ENCODE data around the gene CACNB2. TPM values are rescaled to one million over a fixed set of nuclear protein-coding genes. Genes with fewer than 3 reads are reported as not detected.
"Not testable (repeated sequence)": the region's sequence is repeated elsewhere in the genome, so short reads cannot be mapped to it uniquely, and the experiment has no call there.

The CACNB2 gene
- total RNA-seq, 2 experiments from 2014 or later: not detected

DNA sequence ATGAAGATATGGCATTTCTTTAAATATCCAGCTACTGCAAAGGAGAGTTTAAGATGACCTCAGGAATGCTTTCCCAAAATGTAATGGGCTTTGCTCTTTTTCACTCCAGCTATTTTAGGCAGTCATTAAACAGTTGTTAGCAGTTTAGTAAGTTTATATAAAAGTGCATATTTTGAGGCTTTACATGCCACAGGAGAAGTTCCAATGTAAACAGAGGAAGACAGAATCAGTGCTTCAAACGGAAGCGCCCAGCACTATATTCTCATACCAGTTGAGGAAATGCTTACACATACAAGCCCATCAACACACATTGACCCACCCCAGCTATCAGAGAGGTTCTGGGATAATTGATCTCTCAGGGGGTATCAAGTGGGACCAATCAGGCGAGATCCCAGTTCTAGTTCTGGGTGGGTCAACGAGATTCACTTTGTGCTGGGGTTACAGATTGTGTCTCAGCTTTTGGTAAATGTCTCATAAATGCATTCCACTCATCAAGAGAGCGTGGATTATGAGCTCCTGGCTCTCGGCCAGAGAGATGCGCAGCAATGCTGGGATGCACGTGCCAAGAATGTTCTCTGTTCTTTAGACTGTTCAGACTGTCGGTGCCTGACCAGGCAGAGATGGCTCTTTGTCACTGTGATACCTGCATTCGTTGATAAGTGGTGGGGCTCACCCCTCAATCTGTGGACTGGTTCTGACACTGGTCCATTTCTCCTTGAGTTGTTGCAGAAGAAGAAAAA, 55.0 kb downstream of the CACNB2 start:
- Mint-ChIP-seq H3K36me3 (no peaks in the 10 kb centered on the region), H3K9me3 (no peaks in the 10 kb centered on the region), H3K27me3 (no peaks in the 10 kb centered on the region), H3K4me3 (no peak overlapping the region), H3K27ac (no peak overlapping the region), H3K4me1 (no peaks in the 10 kb centered on the region)
- POLR2A ChIA-PET: no interaction called here
- ATAC-seq (ENCODE audit: low read depth) (no peak), DNase-seq (no peak)

DNA sequence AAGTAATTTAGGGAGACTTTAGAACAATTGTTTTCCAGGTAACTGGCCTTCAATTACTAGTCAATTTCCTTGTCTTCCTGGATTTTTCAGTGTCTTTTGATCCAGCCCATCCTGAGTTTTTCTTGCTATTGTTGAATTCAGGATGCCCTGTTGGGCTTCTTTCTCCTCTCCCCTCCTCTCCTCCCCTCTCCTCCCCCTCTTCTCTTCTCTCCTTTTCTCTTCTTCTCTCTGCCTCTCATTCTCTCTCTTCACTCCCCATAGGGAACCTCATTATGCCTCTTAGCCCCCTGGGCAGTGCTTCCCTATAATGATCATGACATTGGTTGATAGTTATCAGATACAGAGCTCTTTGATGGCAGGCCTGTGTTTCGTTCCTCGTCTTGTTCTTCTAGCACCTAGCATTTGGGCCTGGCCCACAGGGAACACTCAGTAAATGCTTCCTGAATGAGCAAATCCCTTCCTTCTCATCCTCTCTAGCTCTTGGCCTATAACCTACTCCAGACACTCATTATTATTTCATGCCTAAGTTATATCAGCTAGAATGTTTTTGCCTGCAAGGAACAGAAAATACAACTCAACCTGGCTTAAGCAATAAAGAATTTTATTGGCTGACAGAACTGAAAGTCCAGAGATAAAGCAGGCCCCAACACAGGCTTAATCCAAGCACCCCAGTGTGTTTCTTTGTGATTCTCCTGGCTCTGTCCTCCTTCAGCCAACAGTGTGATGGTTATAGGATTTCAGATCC, 56.8 kb downstream of the CACNB2 start:
- POLR2A ChIA-PET: no interaction called here
- ATAC-seq (ENCODE audit: low read depth): no peak

DNA sequence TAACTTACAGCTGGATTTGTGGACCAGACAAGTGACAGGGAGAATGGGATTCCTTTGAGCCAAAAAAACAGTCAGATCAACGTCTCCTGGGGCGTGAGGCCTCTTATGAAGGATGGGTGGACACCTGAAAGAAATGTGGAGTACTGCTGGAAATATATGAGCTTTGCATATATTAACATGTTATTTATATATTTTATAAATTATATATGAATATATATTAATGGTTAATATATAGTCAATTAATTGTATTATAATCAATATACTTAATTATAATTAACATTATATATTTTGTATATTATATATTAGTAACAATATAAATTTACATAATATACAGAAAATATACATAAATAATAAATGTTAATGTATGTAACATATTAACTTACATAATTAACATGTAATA, 57.5 kb downstream of the CACNB2 start:
- ATAC-seq (ENCODE audit: low read depth) (no peak), DNase-seq (no peak)
- Mint-ChIP-seq H3K36me3 (no peaks in the 10 kb centered on the region), H3K4me3 (no peak overlapping the region), H3K27me3 (no peaks in the 10 kb centered on the region), H3K27ac (no peak overlapping the region), H3K9me3 (no peaks in the 10 kb centered on the region), H3K4me1 (no peaks in the 10 kb centered on the region)
- POLR2A ChIA-PET: no interaction called here

More for the DNA sequence above, 56.8 kb downstream of the CACNB2 start:
- DNase-seq: no peak
- Mint-ChIP-seq H3K27me3 (no peaks in the 10 kb centered on the region), H3K27ac (no peak overlapping the region), H3K9me3 (no peaks in the 10 kb centered on the region), H3K36me3 (no peaks in the 10 kb centered on the region), H3K4me3 (no peak overlapping the region), H3K4me1 (no peaks in the 10 kb centered on the region)

DNA sequence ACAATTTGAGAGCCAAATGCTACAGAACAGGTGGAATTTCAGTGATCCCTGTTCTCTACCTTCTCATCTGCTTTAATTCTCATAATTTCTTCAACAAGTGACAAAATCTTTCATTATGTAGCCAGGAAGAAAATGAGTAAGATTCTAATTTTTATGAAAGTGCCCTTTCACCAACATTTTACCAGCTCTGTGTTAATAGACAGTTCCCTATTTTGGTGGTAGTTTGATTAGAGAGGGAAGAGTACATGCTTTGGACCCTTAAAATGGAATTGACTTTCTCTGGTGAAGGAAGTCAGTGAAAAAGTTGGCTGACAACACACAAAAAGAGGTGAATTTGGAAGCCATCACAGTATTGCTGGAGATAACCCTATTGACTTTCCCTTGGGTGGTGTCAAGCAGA, 61.7 kb downstream of the CACNB2 start:
- Mint-ChIP-seq H3K9me3 (no peaks in the 10 kb centered on the region), H3K36me3 (no peaks in the 10 kb centered on the region), H3K4me1 (no peaks in the 10 kb centered on the region), H3K27me3 (no peaks in the 10 kb centered on the region), H3K27ac (no peak overlapping the region), H3K4me3 (no peak overlapping the region)
- ATAC-seq (ENCODE audit: low read depth) (no peak), DNase-seq (no peak)
- POLR2A ChIA-PET: no interaction called here

- H3K9me3 Mint-ChIP-seq: no peaks in the 10 kb centered on the region
- no peaks in the 10 kb centered on the region for H3K27me3 Mint-ChIP-seq
- POLR2A ChIA-PET: no interaction called here
- no peak overlapping the region for H3K27ac Mint-ChIP-seq
- ATAC-seq (ENCODE audit: low read depth) (no peak), DNase-seq (no peak)
- H3K4me1 Mint-ChIP-seq: no peaks in the 10 kb centered on the region
- H3K4me3 Mint-ChIP-seq: no peak overlapping the region
- H3K36me3 Mint-ChIP-seq: no peaks in the 10 kb centered on the region
Observed at GRCh38 chr10:18202680-18203460, 62.6 kb downstream of the CACNB2 start.

- H3K9me3 Mint-ChIP-seq: no peaks in the 10 kb centered on the region
- no peaks in the 10 kb centered on the region for H3K4me1 Mint-ChIP-seq
- no peak overlapping the region for H3K27ac Mint-ChIP-seq
- ATAC-seq (ENCODE audit: low read depth) (no peak), DNase-seq (no peak)
- POLR2A ChIA-PET: no interaction called here
- no peak overlapping the region for H3K4me3 Mint-ChIP-seq
- no peaks in the 10 kb centered on the region for H3K36me3 Mint-ChIP-seq
- H3K27me3 Mint-ChIP-seq: no peaks in the 10 kb centered on the region
Observed at GRCh38 chr10:18203471-18203870, 63.2 kb downstream of the CACNB2 start.

DNA sequence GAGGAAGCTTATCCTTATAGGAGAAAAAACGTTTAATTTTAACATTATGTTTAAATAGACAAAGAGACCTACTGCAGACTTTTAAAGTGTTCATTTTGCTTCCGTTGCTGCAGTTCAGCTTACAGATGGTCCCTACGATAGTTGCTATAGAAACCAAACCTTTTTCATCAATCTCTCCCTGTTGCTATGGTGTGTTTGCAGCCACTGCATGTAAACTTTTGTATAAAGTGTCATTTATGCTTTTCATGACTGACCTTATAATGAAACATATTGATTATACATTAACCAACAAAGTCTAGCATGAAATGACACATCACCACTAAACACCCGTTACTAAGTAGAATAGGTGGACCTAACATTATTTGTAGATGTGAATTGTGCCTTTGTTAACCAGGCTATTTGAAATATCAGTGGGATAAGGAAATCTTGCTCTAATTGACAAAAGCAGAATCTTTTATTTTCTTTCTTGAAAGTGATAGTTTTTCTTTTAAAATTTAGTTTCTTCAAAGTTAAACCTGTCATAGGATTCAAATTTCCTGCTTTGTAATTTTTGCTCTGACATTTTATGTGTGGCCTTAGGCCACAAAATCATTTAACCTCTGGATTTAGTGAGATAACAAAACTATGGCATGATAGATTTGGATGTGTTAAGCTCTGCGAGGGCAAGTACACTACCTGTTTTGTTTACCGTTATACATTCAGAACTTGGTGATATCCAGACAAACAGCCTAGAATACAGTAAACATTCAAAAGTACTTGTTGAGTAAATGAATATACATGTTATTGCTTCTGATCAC, 64.0 kb downstream of the CACNB2 start:
- Mint-ChIP-seq H3K4me1 (no peaks in the 10 kb centered on the region), H3K27me3 (no peaks in the 10 kb centered on the region), H3K9me3 (no peaks in the 10 kb centered on the region), H3K4me3 (no peak overlapping the region), H3K36me3 (no peaks in the 10 kb centered on the region), H3K27ac (no peak overlapping the region)
- POLR2A ChIA-PET: no interaction called here
- DNase-seq (no peak), ATAC-seq (ENCODE audit: low read depth) (no peak)

GRCh38 chr10:18205098-18205834, 65.0 kb downstream of the CACNB2 start:
- Mint-ChIP-seq H3K36me3 (no peaks in the 10 kb centered on the region), H3K27me3 (no peaks in the 10 kb centered on the region), H3K4me1 (no peaks in the 10 kb centered on the region), H3K27ac (no peak overlapping the region), H3K4me3 (no peak overlapping the region), H3K9me3 (no peaks in the 10 kb centered on the region)
- DNase-seq (no peak), ATAC-seq (ENCODE audit: low read depth) (no peak)
- POLR2A ChIA-PET: no interaction called here

DNA sequence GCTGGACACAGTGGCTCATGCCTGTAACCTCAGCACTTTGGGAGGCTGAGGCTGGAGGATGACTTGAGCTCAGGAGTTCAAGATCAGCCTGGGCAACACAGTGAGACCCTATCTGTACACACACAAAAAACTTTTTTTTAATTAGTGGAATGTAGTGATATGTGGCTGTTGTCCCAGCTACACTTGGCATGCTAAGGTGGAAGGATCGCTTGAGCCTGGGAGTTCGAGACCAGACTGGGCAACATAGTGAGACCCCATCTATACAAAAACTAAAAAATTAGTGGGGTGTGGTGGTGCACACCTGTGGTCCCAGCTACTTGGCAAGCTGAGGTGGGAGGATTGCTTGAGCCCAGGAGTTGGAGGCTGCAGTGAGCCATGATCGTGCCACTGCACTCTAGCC, 68.0 kb downstream of the CACNB2 start:
- H3K27me3 Mint-ChIP-seq; ATAC-seq (ENCODE audit: low read depth): not testable (repeated sequence)

DNA sequence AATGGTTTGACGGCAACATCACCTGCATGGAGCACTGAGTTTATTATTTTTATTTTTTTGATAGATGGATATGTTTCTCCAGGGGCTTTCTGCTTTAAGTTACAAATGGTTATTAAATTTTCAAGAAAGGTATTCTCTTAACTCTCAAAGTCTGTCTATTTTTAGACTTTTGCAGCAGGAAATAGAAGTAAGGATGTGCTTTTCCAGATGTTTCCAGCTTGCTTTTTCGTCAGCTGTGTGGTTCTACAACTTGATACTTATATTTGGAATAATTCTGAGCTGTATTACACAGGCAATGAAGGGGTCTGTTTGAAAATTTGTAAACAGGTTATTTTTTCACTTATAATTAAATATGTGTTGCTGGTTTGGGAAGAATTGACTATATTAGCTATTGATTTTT, 69.0 kb downstream of the CACNB2 start:
- no peak for DNase-seq
- Mint-ChIP-seq H3K36me3 (no peaks in the 10 kb centered on the region), H3K4me1 (no peaks in the 10 kb centered on the region), H3K27ac (no peak overlapping the region), H3K9me3 (no peaks in the 10 kb centered on the region), H3K27me3 (no peaks in the 10 kb centered on the region), H3K4me3 (no peak overlapping the region)
- POLR2A ChIA-PET: no interaction called here
- no peak for ATAC-seq (ENCODE audit: low read depth)

More for the DNA sequence above, 68.0 kb downstream of the CACNB2 start:
- DNase-seq, H3K27ac Mint-ChIP-seq, H3K4me3 Mint-ChIP-seq, H3K4me1 Mint-ChIP-seq, H3K9me3 Mint-ChIP-seq, POLR2A ChIA-PET, H3K36me3 Mint-ChIP-seq: not testable (repeated sequence)

DNA sequence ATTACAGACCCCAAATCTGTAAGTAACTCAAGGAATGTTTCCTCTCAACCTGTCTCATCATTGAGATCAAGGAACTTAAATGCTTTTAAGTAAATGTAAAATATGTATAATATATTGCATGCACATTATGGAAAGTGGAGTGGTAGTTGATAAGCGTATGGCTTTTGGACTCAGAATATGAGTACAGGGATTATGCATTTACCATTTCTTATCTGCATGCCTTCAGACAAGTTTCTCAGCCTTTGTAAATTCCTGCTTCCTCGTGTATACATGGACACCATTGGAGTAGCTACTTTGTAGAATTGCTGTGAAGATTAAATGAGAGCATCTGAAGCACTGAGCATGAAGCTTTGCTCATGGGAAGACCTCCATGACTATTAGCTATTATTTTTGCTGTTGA, 70.5 kb downstream of the CACNB2 start:
- Mint-ChIP-seq H3K27me3 (no peaks in the 10 kb centered on the region), H3K36me3 (no peaks in the 10 kb centered on the region), H3K9me3 (no peaks in the 10 kb centered on the region), H3K4me3 (no peak overlapping the region), H3K4me1 (no peaks in the 10 kb centered on the region), H3K27ac (no peak overlapping the region)
- ATAC-seq (ENCODE audit: low read depth) (no peak), DNase-seq (no peak)
- POLR2A ChIA-PET: no interaction called here

DNA sequence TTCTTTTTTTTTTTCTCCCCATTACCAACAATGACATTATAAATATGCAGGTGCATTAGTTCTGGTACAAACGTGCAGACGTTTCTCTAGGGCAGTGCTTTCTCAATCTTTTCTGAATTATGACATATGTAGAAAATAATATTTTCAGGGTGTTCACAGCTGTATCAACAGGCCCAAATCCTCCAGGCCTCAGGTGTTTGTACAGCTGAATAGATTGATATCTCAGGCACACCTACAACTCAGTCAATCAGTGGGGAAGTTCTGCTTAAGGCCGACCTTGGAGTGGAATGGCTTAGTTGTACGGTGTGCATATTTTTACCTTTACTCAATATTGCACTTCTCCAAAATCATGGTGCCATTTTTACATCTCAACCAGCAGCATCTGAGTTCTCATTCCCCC, 71.6 kb downstream of the CACNB2 start:
- H3K4me1 Mint-ChIP-seq: no peaks in the 10 kb centered on the region
- no peak for ATAC-seq (ENCODE audit: low read depth)
- no peak for DNase-seq
- no peak overlapping the region for H3K27ac Mint-ChIP-seq
- POLR2A ChIA-PET: no interaction called here
- no peaks in the 10 kb centered on the region for H3K36me3 Mint-ChIP-seq
- H3K9me3 Mint-ChIP-seq: no peaks in the 10 kb centered on the region
- H3K4me3 Mint-ChIP-seq: no peak overlapping the region
- H3K27me3 Mint-ChIP-seq: no peaks in the 10 kb centered on the region

DNA sequence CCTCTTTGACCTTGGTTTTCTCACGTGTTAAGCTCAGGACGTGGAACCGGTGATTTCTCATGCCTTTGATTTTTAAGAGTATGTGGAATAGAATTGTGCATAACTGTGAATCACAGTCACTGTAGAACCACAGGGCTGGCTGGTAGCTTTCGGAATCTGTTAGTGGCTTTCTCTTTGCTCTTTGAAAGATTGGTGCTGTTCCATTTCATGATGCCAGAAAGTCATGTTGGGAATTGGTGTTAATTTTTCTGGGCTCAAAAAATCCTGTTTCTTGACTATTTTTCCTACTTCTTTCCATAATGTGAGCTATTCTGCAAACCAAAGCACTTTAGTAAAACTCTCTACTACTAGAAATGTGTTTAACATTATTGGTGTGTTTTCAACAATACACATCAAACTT, 73.0 kb downstream of the CACNB2 start:
- H3K27ac Mint-ChIP-seq: no peak overlapping the region
- POLR2A ChIA-PET: no interaction called here
- H3K36me3 Mint-ChIP-seq: no peaks in the 10 kb centered on the region
- no peaks in the 10 kb centered on the region for H3K4me1 Mint-ChIP-seq
- H3K27me3 Mint-ChIP-seq: no peaks in the 10 kb centered on the region
- DNase-seq: no peak
- H3K4me3 Mint-ChIP-seq: no peak overlapping the region
- ATAC-seq (ENCODE audit: low read depth): no peak
- H3K9me3 Mint-ChIP-seq: no peaks in the 10 kb centered on the region
